IPS DF 4.7 (cell line): ENCODE measurements around the gene BTBD3.
A peak's percentile ranks its signal among the peaks of the same experiment; 100 is the strongest.

ENCODE experiments used
- DNase-seq: peaks from one replicate; pipeline ENCODE4 v3.0.0-alpha.2; 2013; ENCODE audit warnings: low spot score; ENCODE audit errors: extremely low read depth

Gene BTBD3

DNA sequence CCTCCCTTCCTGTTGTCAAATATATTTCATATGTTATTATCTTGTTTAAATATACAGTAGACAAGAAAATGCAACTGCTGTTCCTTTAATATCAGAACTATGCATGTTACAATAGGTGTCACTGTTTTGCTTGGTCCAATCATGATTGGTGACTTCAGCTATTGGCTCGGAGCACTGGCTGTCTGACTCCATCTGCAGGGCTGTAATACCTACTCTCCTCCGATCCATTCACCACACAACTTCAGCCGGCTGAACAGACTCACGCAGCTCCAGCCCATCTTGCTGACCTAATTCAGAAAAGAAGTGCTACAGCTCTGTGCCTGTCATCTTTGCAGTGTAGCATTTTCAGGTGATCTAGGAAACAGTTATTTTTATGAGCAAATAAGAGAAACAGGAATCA, at the start of gene BTBD3:
TSS of gene BTBD3 (plus strand) at position 231 of the 400 bp plus-strand sequence. CDS start 383 bp downstream, outside the sequence.
- DNase-seq, result no peak

DNA sequence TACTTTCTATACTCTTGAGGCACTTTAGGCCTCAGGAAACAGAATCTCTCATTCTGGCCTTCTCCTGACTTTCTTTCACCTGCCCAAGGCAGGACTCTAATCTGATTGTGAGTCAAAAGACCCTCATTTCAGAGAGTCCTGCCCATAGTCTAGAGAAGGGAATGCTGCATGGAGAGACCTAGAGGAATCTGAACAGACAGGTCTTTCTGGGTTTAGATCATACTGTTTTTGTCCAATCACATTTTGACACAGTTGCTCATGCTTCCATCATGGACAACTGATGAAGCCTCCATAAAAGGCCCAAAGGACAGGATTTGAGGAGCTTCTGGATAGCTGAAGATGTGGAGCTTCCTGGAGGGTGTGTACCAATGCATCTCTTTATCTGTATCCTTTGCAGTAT, 48.1 kb upstream of the BTBD3 start:
- DNase-seq, result no peak

- DNase-seq, result no peak
Measured at GRCh38 chr20:11870411-11870810, 47.3 kb upstream of the BTBD3 start.

DNA sequence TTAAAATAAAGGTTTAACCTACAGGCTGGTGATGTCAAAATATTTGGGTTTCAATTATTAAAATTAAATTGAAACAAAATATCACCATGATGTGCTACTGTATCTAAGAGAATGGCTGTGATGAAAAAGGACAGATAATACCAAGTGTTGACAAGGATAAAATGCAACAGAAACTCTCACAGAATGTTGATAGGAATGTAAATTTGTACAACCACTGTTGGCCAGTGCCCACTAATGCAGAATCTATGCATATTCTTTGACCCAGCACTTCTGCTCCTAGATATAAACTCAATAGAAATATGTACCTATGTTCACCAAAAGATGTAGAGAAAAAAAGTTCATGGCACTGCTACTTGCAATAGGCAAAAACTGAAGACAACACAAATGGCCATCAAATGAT, 41.1 kb upstream of the BTBD3 start:
- DNase-seq, result no peak

GRCh38 chr20:11880680-11881079, 37.0 kb upstream of the BTBD3 start:
- no peak for DNase-seq

GRCh38 chr20:11881449-11881848, 36.2 kb upstream of the BTBD3 start:
- DNase-seq, result no peak

- no peak for DNase-seq
Measured at GRCh38 chr20:11882651-11883050, 35.0 kb upstream of the BTBD3 start.

DNA sequence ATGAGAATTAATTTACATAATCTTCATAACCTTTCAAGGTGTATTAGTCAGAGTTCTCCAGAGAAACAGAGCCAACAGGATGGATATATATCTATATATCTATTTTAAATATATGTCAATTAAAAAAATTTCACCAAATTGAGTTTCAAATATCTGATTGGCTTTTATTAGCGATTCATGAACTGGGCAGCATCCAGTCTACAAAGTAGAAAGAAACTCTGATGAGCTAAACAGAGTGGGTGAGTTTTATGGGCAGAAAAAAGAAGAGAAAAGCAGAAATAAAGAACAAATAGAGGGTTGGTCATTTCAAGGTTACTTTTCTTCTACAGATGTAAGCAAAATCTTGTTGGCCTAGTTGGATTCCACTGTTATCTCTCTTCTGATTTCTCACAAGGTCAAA, 29.0 kb upstream of the BTBD3 start:
- DNase-seq, result no peak

DNA sequence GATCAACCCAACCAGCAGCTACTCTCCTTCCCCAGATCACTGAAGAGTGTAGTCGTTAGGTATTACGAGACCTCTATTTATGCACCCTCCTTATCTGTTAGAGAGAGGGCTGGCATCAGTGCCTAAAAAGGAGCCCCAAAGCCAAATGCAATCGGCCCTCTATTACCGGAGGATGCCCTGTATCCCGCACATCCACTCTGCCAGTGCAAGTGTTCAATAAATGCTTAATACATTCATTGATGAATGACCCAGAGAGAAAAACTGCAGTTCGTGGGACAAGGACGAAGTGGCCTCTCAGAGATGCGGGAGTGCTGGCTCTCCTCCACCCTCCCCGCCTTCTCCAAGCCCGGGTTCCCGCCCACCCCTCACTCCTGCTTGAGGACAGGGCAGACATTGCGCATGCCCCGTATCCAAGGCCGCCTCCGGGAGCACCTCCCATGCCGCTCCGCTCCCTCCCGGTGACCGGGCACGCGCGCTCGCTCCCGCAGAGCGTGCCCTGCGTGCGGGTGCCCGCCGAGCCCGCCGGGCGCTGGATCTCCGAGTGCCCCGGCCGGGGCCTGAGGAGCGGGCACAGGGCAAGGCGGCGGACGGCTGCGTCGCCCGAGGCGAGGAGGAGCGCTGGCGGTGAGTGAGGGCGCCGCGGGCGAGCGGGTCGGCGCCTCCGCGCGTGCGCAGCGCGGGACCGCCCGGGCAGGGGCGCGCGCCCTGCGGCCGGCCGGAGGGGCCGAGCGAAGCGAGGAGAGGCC, 27.2 kb upstream of the BTBD3 start:
- peak; percentile 58 for DNase-seq

DNA sequence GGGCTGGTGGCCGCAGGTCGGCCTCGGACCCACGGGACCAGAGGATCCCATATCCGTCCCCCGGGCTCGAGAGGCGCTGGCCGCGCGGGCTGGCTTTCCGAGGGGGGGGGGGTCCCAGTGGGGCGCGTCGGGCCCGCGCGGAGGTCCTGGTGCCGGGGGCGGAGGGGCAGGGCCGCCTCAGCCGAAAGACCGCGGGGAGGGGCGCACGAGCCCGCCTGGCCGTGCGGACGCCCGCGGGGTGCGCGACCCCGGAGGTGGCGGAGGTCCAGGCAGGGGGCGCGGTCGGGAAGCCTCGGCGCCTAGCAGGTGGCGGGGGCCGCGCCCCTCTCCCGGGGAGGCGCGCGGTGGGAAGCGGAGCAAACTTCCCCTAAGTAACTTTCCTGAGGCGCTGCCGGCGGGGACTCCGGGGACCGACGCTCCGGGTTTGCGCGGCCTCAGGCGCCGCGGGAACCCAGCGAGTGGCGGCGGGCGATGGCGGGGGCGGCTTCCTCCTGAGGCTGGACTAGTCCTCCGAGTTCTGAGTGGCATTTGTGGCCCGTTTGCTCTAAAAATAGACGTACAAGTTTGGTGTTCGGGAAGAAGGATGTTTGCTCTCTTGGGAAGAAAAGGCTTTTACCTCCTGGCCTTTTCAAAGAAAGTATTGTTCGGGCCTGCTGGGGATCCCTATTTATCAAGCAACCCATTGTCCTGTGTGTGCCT, 26.5 kb upstream of the BTBD3 start:
- DNase-seq, result no peak

DNA sequence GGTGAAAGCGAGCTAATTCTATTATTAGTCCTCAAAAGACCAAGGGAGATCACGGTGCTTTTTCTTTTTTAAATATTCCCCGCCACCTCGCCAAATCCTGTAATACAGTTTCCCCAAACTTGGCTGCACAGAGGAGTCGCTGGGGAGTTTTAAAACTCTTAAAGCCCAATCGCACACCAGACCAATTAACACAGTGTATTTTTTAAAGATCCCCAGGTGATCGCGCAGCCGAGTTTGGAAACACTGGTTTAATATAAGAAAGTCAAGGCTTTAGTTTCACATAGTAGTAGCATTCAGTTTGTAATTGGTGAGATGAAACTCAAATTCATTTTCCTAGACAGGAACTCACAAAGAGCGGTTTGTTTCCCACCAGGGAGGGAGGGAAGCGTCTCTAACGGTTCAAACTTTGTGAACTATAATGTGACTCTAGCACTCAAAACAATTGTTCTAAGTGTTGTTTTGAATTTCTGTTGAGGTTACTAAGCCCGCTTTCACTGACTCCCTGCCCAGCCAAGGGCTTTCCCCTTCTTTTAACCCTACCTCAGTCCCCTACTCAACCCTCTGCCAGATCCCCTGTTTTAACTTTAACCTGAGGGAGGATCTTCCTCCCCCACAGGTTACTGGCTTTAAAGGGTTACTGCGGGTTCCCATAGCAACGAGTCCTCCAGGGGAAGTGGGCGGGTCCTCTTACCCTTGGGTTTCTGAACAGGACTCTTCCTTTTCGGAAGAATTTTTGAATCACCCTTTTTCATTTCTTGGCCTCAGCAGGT, 25.7 kb upstream of the BTBD3 start:
- peak; percentile 69 for DNase-seq

DNA sequence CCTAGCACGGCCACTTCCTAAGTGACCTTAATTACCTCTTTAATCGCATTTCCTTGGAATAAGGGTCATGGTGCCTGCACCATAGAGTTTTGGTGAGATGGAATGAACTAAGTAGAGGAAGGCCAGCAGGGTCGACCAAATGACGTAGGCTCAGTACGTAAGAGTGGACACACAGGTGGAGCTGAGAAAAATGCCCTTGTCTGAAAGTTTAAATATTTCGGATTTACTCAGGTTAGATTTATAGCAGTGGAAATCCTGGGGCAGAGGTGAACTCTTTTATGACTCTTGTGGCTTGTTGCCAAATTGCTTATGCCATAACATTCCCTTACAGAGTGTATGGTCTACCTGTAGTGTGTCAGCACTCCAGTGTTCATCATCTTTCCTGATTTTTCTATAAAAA, 23.6 kb upstream of the BTBD3 start:
- DNase-seq, result no peak

GRCh38 chr20:11895861-11896387, 21.8 kb upstream of the BTBD3 start:
- DNase-seq, result no peak

DNA sequence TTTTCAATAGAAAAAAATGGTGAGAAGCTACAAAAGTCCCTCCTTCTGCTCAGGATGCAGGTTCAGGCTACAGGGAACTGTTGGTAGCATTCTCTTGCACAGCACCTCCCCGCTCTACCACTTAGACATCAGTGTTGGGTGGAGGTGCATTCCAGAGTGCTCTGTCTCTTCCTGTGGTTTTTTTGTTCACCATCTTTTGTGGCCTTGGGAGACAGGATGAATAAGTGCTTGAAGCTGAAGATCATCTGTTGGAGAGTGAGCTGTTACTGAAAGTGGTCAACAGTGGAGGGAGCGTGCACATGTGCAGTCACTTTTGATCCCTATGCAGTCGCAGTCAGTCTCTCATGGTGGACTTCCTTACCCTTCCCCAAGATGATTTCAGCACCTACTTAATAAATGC, 16.6 kb upstream of the BTBD3 start:
- no peak for DNase-seq

DNA sequence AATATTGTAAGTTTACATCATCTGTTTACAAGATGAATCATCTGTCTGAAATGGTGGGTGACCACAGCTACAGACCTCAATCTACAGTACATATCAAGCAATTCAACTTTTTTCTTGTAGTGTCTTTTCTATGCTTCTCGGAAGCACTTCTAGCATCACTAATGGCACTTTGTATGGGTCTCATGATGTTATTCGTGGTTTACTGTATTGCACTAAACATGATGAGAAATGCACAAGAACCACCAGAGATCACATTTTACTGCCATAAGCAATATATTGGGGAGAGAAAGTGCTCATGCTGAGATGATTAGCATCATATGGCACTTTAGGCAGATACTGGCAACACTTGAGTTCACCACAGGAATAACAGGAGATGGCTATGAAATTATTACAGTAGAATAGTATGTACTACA, 15.4 kb upstream of the BTBD3 start:
- no peak for DNase-seq

DNA sequence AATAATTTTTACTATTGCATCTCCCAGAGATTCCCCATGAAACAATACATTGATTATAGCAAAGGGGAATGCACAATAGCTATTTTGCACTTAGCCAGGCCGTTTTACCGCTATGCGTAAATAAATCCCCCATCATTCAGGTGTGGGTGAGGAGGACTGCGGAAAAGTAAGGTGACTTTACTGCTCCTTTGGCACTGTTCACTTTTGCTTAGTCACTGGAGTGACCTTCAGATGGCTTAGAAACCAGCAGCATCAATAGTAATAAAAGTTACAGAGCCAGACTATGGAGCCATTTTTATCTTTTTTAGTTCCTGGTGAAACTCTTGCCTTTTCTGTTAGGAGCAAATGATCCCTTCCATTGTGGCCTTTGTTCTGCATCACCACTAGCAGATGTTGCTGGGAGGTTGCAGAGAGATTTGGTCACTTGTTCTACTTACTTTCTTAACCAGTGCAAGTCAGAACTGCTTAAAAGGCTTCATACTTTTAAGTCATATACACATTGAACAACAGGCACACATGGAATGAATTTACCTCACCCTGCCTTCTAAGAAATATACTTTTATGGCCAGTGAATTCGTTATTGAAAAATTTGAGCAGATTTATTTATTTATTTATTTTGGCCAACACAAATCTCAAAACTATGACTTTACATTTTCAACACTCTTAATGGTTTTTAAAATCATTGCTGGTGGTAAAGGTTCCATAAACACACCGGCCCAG, 12.1 kb upstream of the BTBD3 start:
- DNase-seq, result no peak

DNA sequence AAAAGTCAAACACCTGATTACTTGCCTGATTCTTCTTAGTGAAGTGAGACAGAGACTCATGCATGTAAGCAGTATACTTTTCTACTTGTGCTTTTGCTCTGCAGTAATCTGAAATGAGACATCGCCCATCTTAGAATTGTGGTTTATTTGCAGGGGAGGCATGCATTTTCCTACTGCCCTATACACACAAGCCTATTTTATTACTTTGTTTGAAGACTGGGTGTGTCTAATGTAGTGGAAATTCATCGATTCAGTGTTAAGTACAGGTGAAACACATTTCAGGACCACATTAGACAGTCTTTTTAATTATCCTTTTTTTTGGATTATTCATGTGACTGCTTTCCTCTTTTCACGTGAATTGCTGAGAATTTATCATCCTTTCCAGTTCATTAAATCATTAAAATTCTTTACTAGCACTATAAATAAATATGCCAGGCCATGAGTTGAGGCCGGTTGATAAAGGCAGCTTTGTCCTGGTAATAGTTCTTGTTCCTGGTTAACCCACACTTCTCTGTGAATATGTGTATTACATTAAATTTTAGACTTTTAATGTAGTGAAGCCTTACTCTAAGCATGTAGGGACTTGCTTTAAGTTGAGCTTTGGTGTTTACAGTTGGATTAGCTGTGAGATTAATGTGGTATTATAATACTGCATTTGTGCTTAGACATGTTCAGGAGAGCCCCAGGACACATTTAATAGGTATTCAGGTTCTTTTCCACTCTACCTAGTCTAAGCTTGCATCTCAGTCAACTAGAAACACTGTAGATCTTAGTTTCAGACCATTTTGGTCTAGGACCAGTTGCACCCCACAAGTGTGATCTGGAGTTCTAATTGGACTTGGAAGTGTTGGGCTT, 10.8 kb upstream of the BTBD3 start:
- DNase-seq, result no peak

DNA sequence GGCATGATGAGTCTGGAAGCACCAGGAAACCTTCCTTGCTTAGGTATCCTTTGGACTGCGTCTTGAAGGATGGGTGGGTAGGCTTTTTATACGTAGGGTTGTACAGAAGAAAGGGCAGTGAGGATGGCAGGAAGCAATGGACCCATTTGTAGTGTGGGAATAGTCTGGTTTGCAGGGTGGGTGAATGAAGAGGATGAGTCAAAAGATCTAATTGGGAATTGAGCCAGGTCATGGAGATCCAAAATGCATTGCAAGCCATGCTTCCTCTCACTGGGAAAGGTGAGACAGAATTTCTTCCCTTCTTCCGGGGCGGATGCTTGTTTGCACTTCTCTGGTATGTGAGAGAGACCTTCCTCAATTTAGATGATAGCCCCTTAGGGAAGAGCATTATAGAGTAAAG, 10.1 kb upstream of the BTBD3 start:
- no peak for DNase-seq

- no peak for DNase-seq
Measured at GRCh38 chr20:11912013-11912658, 5.6 kb upstream of the BTBD3 start.
